Hepatocyte (in vitro differentiated cells): Measurements from ENCODE around the gene DMD.

Source experiments
- EZH2 ChIP-seq: fragments of 200-600 bp; sonication (generic); IDR thresholded peaks from 2 replicates; pipeline ENCODE4 v1.6.1; 2016; ENCODE audit warnings: antibody characterized with exemption, mild to moderate bottlenecking, borderline replicate concordance
- EZH2phosphoT487 ChIP-seq: fragments of 200-600 bp; sonication (generic); IDR thresholded peaks from one replicate; pipeline ENCODE4 v1.6.1; 2018; ENCODE audit warnings: antibody characterized with exemption, mild to moderate bottlenecking, low read depth, moderate library complexity; ENCODE audit not compliant: unreplicated experiment, severe bottlenecking
- TF ChIP-seq, protein P1 (sequence below): fragments of 200-600 bp; sonication (generic); IDR thresholded peaks from 2 replicates; pipeline ENCODE4 v1.5.1; 2016; ENCODE audit warnings: antibody characterized with exemption, mild to moderate bottlenecking; ENCODE audit not compliant: poor library complexity

DNA sequence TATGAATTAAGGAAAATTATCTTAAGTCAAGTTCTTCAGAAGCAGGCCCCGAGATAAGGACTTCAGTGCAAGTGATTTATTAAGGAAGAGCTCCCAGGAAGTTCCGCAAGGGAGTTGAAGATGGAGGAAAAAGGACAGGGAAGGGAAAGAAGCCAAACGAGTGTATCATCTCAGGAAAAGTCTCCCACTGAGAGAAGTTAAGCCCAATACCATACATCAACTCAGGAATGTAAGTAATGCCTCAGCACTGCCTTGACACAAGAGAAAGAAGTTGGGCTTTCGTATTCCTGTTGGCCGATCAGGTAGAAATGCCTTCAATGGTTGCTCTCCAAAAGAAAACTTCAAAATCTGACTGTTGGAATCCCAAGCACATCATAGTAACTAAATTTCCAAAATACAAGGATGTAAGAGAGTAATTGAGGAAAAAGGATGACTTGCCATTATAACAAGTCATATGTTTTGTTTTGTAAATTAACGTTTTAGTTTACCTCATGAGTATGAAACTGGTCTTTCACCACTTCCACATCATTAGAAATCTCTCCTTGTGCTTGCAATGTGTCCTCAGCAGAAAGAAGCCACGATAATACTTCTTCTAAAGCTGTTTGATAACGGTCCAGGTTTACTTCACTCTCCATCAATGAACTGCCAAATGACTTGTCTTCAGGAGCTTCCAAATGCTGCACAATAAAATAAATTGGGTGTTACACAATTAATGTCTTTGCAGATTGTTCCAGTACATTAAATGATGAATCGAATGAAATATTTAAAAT is 566.7 kb downstream of the DMD start:
- TF ChIP-seq EZH2 (no peak), EZH2phosphoT487 (no peak)
- TF ChIP-seq, protein P1, sequence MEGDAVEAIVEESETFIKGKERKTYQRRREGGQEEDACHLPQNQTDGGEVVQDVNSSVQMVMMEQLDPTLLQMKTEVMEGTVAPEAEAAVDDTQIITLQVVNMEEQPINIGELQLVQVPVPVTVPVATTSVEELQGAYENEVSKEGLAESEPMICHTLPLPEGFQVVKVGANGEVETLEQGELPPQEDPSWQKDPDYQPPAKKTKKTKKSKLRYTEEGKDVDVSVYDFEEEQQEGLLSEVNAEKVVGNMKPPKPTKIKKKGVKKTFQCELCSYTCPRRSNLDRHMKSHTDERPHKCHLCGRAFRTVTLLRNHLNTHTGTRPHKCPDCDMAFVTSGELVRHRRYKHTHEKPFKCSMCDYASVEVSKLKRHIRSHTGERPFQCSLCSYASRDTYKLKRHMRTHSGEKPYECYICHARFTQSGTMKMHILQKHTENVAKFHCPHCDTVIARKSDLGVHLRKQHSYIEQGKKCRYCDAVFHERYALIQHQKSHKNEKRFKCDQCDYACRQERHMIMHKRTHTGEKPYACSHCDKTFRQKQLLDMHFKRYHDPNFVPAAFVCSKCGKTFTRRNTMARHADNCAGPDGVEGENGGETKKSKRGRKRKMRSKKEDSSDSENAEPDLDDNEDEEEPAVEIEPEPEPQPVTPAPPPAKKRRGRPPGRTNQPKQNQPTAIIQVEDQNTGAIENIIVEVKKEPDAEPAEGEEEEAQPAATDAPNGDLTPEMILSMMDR = no peak
